ENCODE data around the gene NEUROD2.

- TF ChIP-seq CTCF (IDR thresholded peaks at IDR 0.05; ENCODE audit: insufficient read depth, low read depth, low read length), result no peak
- peak; percentile 27 for TF ChIP-seq EZH2 (IDR thresholded peaks at IDR 0.05; ENCODE audit: insufficient read depth, low read length)
Measured at GRCh38 chr17:39606434-39607056, 1.2 kb downstream of the NEUROD2 start.

Measured in astrocyte (in vitro differentiated cells and primary cell).